ENCODE data around the gene PRKAG2. TPM values are rescaled to one million over a fixed set of nuclear protein-coding genes. Genes with fewer than 3 reads are reported as not detected.

PRKAG2 gene
- total RNA-seq, 1 experiment from 2014 or later = 23.9 TPM

DNA sequence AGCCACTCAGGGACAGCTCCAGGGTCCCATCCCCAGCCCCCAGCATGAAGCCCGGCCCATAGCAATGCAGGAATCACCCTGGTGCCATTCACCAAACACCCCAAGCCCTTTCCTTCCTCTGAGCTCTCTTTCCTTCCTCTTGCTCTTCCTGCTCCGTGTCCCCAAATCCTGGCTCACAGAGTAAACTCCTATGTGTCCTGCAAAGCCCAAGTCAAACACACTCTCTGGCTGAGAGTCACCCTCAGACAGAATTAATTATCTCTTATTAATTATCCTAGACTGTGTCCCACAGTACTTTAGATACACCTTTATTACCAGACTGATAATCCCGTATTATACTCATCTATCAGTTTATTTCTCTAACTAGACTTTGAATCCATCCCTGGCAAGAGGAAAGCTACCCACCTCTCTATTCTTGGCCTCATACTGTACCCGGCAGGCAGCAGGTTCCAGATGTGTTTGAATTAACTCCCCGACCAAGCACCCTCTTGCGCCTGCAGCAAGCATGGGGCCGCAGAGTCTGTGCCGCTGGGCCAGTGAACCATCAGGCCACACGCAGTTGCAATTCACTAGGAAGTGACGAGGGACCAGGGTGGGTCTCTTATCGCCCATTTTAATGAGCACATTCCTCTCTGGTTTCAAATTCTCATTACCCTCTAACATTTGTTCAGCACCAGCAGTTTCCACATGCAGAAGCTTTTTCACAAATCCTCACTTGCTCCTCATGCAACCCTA lies 86.7 kb downstream of the PRKAG2 start:
- no peak for ATAC-seq
- Histone ChIP-seq H3K79me2 (ENCODE audit: low read length) (no peaks in the 10 kb centered on the region), H3K9me2 (replicated peaks; ENCODE audit: low read length) (no peaks in the 10 kb centered on the region), H3K27ac (ENCODE audit: low read length) (no peak overlapping the region), H4K20me1 (ENCODE audit: low read length) (no peaks in the 10 kb centered on the region), H3K4me2 (ENCODE audit: low read length) (no peak overlapping the region), H3K9ac (ENCODE audit: low read length) (no peak overlapping the region), H3K27me3 (ENCODE audit: low read length) (no peaks in the 10 kb centered on the region), H3K9me3 (ENCODE audit: low read length) (no peaks in the 10 kb centered on the region), H3F3A (ENCODE audit: low read length, unreplicated experiment) (no peaks in the 10 kb centered on the region), H2AFZ (ENCODE audit: low read length) (no peak overlapping the region), H3K4me1 (ENCODE audit: insufficient read depth, low read length) (peaks cover 17% of the 10 kb centered on the region; the same call in 1 of the 2 replicates), H3K4me3 (ENCODE audit: low read length) (no peak overlapping the region), H3K36me3 (ENCODE audit: low read depth, low read length) (no peaks in the 10 kb centered on the region)
- CTCF ChIA-PET = no interaction called here
- POLR2A ChIA-PET (ENCODE audit: unreplicated experiment) = no interaction called here
- TF ChIP-seq EZH2 (IDR thresholded peaks at IDR 0.05; ENCODE audit: low read length, unreplicated experiment) = no peak
- TF ChIP-seq CTCF (conservative IDR thresholded peaks at IDR 0.05; ENCODE audit: low read depth, low read length) = no peak
- no peak for TF ChIP-seq EZH2phosphoT487 (IDR thresholded peaks at IDR 0.05; ENCODE audit: borderline replicate concordance, low read length)
- intact Hi-C loops (cut with micrococcal nuclease) = no loop called here
- BruUV-seq (replicated peaks) = no TSS peak
- DNase-seq = no peak

GRCh38 chr7:151789380-151789947 lies 87.5 kb downstream of the PRKAG2 start:
- no peaks in the 10 kb centered on the region for H4K20me1 ChIP-seq (ENCODE audit: low read length)
- H3K27me3 ChIP-seq (ENCODE audit: low read length) = no peaks in the 10 kb centered on the region
- H3K9ac ChIP-seq (ENCODE audit: low read length) = no peak overlapping the region
- peaks cover 9% of the 10 kb centered on the region; the same call in 1 of the 2 replicates for H3K4me1 ChIP-seq (ENCODE audit: insufficient read depth, low read length)
- ChIA-PET POLR2A (ENCODE audit: unreplicated experiment) (no interaction called here), CTCF (no interaction called here)
- intact Hi-C loops (cut with micrococcal nuclease) = no loop called here
- no peaks in the 10 kb centered on the region for H3K36me3 ChIP-seq (ENCODE audit: low read depth, low read length)
- H3K4me2 ChIP-seq (ENCODE audit: low read length) = no peak overlapping the region
- TF ChIP-seq EZH2phosphoT487 (IDR thresholded peaks at IDR 0.05; ENCODE audit: borderline replicate concordance, low read length) (no peak), CTCF (conservative IDR thresholded peaks at IDR 0.05; ENCODE audit: low read depth, low read length) (no peak), EZH2 (IDR thresholded peaks at IDR 0.05; ENCODE audit: low read length, unreplicated experiment) (no peak)
- no peaks in the 10 kb centered on the region for H3K9me2 ChIP-seq (replicated peaks; ENCODE audit: low read length)
- no peaks in the 10 kb centered on the region for H3K79me2 ChIP-seq (ENCODE audit: low read length)
- no peak overlapping the region for H3K27ac ChIP-seq (ENCODE audit: low read length)
- no TSS peak for BruUV-seq (replicated peaks)
- H2AFZ ChIP-seq (ENCODE audit: low read length) = no peak overlapping the region
- H3K9me3 ChIP-seq (ENCODE audit: low read length) = no peaks in the 10 kb centered on the region
- H3K4me3 ChIP-seq (ENCODE audit: low read length) = no peak overlapping the region
- DNase-seq (no peak), ATAC-seq (no peak)
- no peaks in the 10 kb centered on the region for H3F3A ChIP-seq (ENCODE audit: low read length, unreplicated experiment)

- Histone ChIP-seq H4K20me1 (ENCODE audit: low read length) (no peaks in the 10 kb centered on the region), H3K27me3 (ENCODE audit: low read length) (no peaks in the 10 kb centered on the region), H3K9me3 (ENCODE audit: low read length) (no peaks in the 10 kb centered on the region), H3K9ac (ENCODE audit: low read length) (no peak overlapping the region), H3K27ac (ENCODE audit: low read length) (no peak overlapping the region), H3K4me2 (ENCODE audit: low read length) (no peak overlapping the region), H3K79me2 (ENCODE audit: low read length) (no peaks in the 10 kb centered on the region), H2AFZ (ENCODE audit: low read length) (no peak overlapping the region), H3K36me3 (ENCODE audit: low read depth, low read length) (no peaks in the 10 kb centered on the region), H3K4me3 (ENCODE audit: low read length) (no peak overlapping the region), H3F3A (ENCODE audit: low read length, unreplicated experiment) (no peaks in the 10 kb centered on the region), H3K4me1 (ENCODE audit: insufficient read depth, low read length) (no peaks in the 10 kb centered on the region), H3K9me2 (replicated peaks; ENCODE audit: low read length) (no peaks in the 10 kb centered on the region)
- TF ChIP-seq CTCF (conservative IDR thresholded peaks at IDR 0.05; ENCODE audit: low read depth, low read length) = no peak
- TF ChIP-seq EZH2 (IDR thresholded peaks at IDR 0.05; ENCODE audit: low read length, unreplicated experiment) = no peak
- TF ChIP-seq EZH2phosphoT487 (IDR thresholded peaks at IDR 0.05; ENCODE audit: borderline replicate concordance, low read length) = no peak
- no peak for ATAC-seq
- intact Hi-C loops (cut with micrococcal nuclease) = no loop called here
- CTCF ChIA-PET = no interaction called here
- no peak for DNase-seq
- BruUV-seq (replicated peaks) = no TSS peak
- POLR2A ChIA-PET (ENCODE audit: unreplicated experiment) = no interaction called here
These were observed 89.6 kb downstream of the PRKAG2 start for GRCh38 chr7:151787348-151787747.

All from PC-3 (cell line).